H1 (cell line): ENCODE measurements around the gene PHF10. TPM values are rescaled to one million over a fixed set of nuclear protein-coding genes. Genes with fewer than 3 reads are reported as not detected.

Experiments
- CTCF ChIA-PET: fragments of 300-600 bp; sonication (Branson Sonifier 250); formaldehyde crosslinking; loops from one replicate; lab custom pipeline; 2021; ENCODE audit not compliant: partially characterized antibody; lab: Charles Lee
- POLR2A ChIA-PET: fragments of 300-600 bp; sonication (Branson Sonifier 250); formaldehyde crosslinking; loops from one replicate; lab custom pipeline; 2021; ENCODE audit warnings: inconsistent platforms; ENCODE audit not compliant: partially characterized antibody; lab: Charles Lee
- DNase-seq, 2 experiments: peaks; one replicate each; pipeline versions ENCODE4 v3.0.0 to v3.0.0-alpha.2; 2010 to 2022; ENCODE audit warnings: low spot score in 2 of 2, low read depth in 1 of 2, mixed read lengths in 1 of 2
- FAIRE-seq: peaks from 2 replicates; lab custom pipeline; 2011; peaks lifted over from hg19 to GRCh38; lab: Jason Lieb, UNC
- H2AFZ ChIP-seq: 2 replicates; pipeline ENCODE4 v1.8.1; 2012; ENCODE audit warnings: low read length, inconsistent platforms
- H2AK5ac ChIP-seq: 2 replicates; pipeline ENCODE4 v1.6.1; 2013; ENCODE audit warnings: low read depth, low read length
- H2BK120ac ChIP-seq: replicated peaks from 2 replicates; pipeline ENCODE3; 2013; ENCODE audit warnings: low read depth, low read length, inconsistent platforms
- H2BK12ac ChIP-seq: 2 replicates; pipeline ENCODE4 v1.6.1; 2013; ENCODE audit warnings: low read depth, low read length
- H2BK15ac ChIP-seq: 2 replicates; pipeline ENCODE4 v1.6.1; 2013; ENCODE audit warnings: low read length
- H2BK20ac ChIP-seq: 2 replicates; pipeline ENCODE4 v1.6.1; 2013; ENCODE audit warnings: low read length
- H2BK5ac ChIP-seq: 2 replicates; pipeline ENCODE4 v1.6.1; 2013; ENCODE audit warnings: low read depth, low read length
- H3K14ac ChIP-seq: 2 replicates; pipeline ENCODE4 v1.6.1; 2013; ENCODE audit warnings: inconsistent platforms; ENCODE audit not compliant: insufficient read length
- H3K18ac ChIP-seq: 2 replicates; pipeline ENCODE4 v1.6.1; 2013; ENCODE audit warnings: low read length; ENCODE audit errors: extremely low read depth
- H3K23ac ChIP-seq: 2 replicates; pipeline ENCODE4 v1.6.1; 2013; ENCODE audit warnings: inconsistent platforms; ENCODE audit not compliant: insufficient read length
- H3K23me2 ChIP-seq: 2 replicates; pipeline ENCODE4 v1.6.1; 2013; ENCODE audit warnings: low read depth, low read length
- H3K27ac ChIP-seq: 2 replicates; pipeline ENCODE4 v1.6.1; 2011; ENCODE audit warnings: low read depth, low read length, inconsistent platforms
- H3K27me3 ChIP-seq, 4 experiments: replicated peaks in 1 of 4; 1 replicate in 1 of 4; 2 replicates in 3 of 4; pipeline versions ENCODE4 v1.6.1 to v1.8.1; 2011 to 2013; ENCODE audit warnings: low read length in 3 of 4, mild to moderate bottlenecking in 3 of 4, inconsistent platforms in 2 of 4, mixed read lengths in 2 of 4, moderate library complexity in 1 of 4; ENCODE audit not compliant: control insufficient read depth in 3 of 4, insufficient read depth in 3 of 4; ENCODE audit errors: extremely low read depth in 1 of 4
- H3K36me3 ChIP-seq, 4 experiments: 2 replicates each; pipeline versions ENCODE4 v1.6.1 to v1.8.1; 2011 to 2013; ENCODE audit warnings: mild to moderate bottlenecking in 4 of 4, low read length in 3 of 4, moderate library complexity in 2 of 4, control low read depth in 1 of 4, inconsistent platforms in 1 of 4; ENCODE audit not compliant: insufficient read depth in 4 of 4, control insufficient read depth in 2 of 4
- H3K4ac ChIP-seq: replicated peaks from 2 replicates; pipeline ENCODE3; 2013; ENCODE audit warnings: low read length, low read depth, mixed read lengths, inconsistent platforms; ENCODE audit not compliant: insufficient read length
- H3K4me1 ChIP-seq, 4 experiments: replicated peaks in 1 of 4; 1 replicate in 1 of 4; 2 replicates in 3 of 4; pipeline versions ENCODE4 v1.6.1 to v1.8.1; 2011 to 2013; ENCODE audit warnings: low read length in 3 of 4, inconsistent platforms in 2 of 4, mixed read lengths in 1 of 4; ENCODE audit not compliant: insufficient read depth in 4 of 4, control insufficient read depth in 3 of 4
- H3K4me2 ChIP-seq, 2 experiments: 2 replicates each; pipeline versions ENCODE4 v1.6.1 to v1.8.1; 2011 to 2013; ENCODE audit warnings: low read depth in 2 of 2, low read length in 2 of 2, control low read depth in 1 of 2, inconsistent platforms in 1 of 2, mild to moderate bottlenecking in 1 of 2; ENCODE audit not compliant: insufficient read depth in 1 of 2
- H3K4me3 ChIP-seq, 4 experiments: fragments of 200-600, 300-600 bp in 1 of 4; sonication (generic), shearing (Covaris generic), sonication (Bioruptor Twin) in 1 of 4; 2 replicates each; pipeline versions ENCODE4 v1.5.1 to v1.8.1; 2011 to 2016; ENCODE audit warnings: low read length in 4 of 4, low read depth in 3 of 4, control low read depth in 2 of 4, inconsistent platforms in 2 of 4, mild to moderate bottlenecking in 2 of 4, mixed read lengths in 1 of 4, moderate library complexity in 1 of 4; ENCODE audit not compliant: insufficient read depth in 2 of 4; ENCODE audit errors: extremely low read depth in 1 of 4
- H3K56ac ChIP-seq: replicated peaks from 2 replicates; pipeline ENCODE3; 2013; ENCODE audit warnings: low read depth, mild to moderate bottlenecking, mixed read lengths, low read length, inconsistent platforms; ENCODE audit not compliant: insufficient read length
- H3K79me1 ChIP-seq: 2 replicates; pipeline ENCODE4 v1.6.1; 2013; ENCODE audit warnings: low read depth, low read length, control low read depth
- H3K79me2 ChIP-seq, 2 experiments: 2 replicates each; pipeline versions ENCODE4 v1.6.1 to v1.8.1; 2012 to 2013; ENCODE audit warnings: low read length in 2 of 2, mild to moderate bottlenecking in 2 of 2, inconsistent platforms in 1 of 2; ENCODE audit not compliant: insufficient read depth in 2 of 2, control insufficient read depth in 1 of 2
- H3K9ac ChIP-seq, 4 experiments: replicated peaks in 1 of 4; 1 replicate in 1 of 4; 2 replicates in 3 of 4; pipeline versions ENCODE4 v1.6.1 to v1.8.1; 2011 to 2013; ENCODE audit warnings: low read depth in 3 of 4, low read length in 3 of 4, control low read depth in 2 of 4, mild to moderate bottlenecking in 2 of 4, moderate library complexity in 2 of 4, inconsistent platforms in 1 of 4; ENCODE audit errors: extremely low read depth in 1 of 4
- H3K9me3 ChIP-seq, 2 experiments: 2 replicates each; pipeline versions ENCODE4 v1.6.1 to v1.8.1; 2012 to 2013; ENCODE audit warnings: mild to moderate bottlenecking in 2 of 2, moderate library complexity in 2 of 2, control low read depth in 1 of 2, inconsistent platforms in 1 of 2, low read depth in 1 of 2, low read length in 1 of 2, mixed read lengths in 1 of 2; ENCODE audit not compliant: insufficient read depth in 2 of 2
- H4K20me1 ChIP-seq, 2 experiments: replicated peaks in 1 of 2; 2 replicates each; pipeline versions ENCODE3 to v1.8.1; 2011 to 2013; ENCODE audit warnings: inconsistent platforms in 2 of 2, low read length in 2 of 2, mild to moderate bottlenecking in 1 of 2; ENCODE audit not compliant: insufficient read depth in 2 of 2, control insufficient read depth in 1 of 2
- H4K5ac ChIP-seq: 2 replicates; pipeline ENCODE4 v1.6.1; 2013; ENCODE audit warnings: low read length, low read depth, mixed read lengths, inconsistent platforms; ENCODE audit not compliant: insufficient read length
- H4K8ac ChIP-seq: 2 replicates; pipeline ENCODE4 v1.8.0; 2013; ENCODE audit warnings: mild to moderate bottlenecking, moderate library complexity, low read length, inconsistent platforms; ENCODE audit not compliant: insufficient read depth; ENCODE audit errors: extremely low read depth
- H4K91ac ChIP-seq: replicated peaks from 2 replicates; pipeline ENCODE3; 2013; ENCODE audit warnings: low read length, mixed read lengths, inconsistent platforms; ENCODE audit not compliant: insufficient read length
- BCL11A ChIP-seq, 2 experiments: IDR thresholded peaks; one replicate each; pipeline ENCODE4 v1.6.1; 2011; ENCODE audit warnings: low read depth in 2 of 2, low read length in 2 of 2, mild to moderate bottlenecking in 2 of 2
- CBX8 ChIP-seq: fragments of 300-800, 300-1000 bp; sonication (generic); IDR thresholded peaks from 2 replicates; pipeline ENCODE4 v1.7.1; 2016; ENCODE audit warnings: low read depth, low read length, borderline replicate concordance
- CEBPB ChIP-seq: IDR thresholded peaks from 2 replicates; pipeline ENCODE4 v1.6.1; 2012; ENCODE audit warnings: low read depth, low read length
- CHD1 ChIP-seq: IDR thresholded peaks from 2 replicates; pipeline ENCODE4 v1.6.1; 2012; ENCODE audit warnings: low read depth, low read length, improper control_type of control experiment
- CHD2 ChIP-seq: IDR thresholded peaks from 2 replicates; pipeline ENCODE4 v1.6.1; 2012; ENCODE audit warnings: low read length, improper control_type of control experiment
- HDAC6 ChIP-seq: IDR thresholded peaks from one replicate; pipeline ENCODE4 v1.7.1; 2012; ENCODE audit warnings: low read depth, mild to moderate bottlenecking, inconsistent platforms, low read length, moderate library complexity
- NANOG ChIP-seq: IDR thresholded peaks from 2 replicates; pipeline ENCODE4 v1.6.1; 2011; ENCODE audit warnings: low read length, low read depth, mild to moderate bottlenecking, inconsistent platforms; ENCODE audit not compliant: insufficient read depth, poor library complexity, severe bottlenecking
- SAP30 ChIP-seq: fragments of 300-600 bp; sonication (generic); IDR thresholded peaks from 2 replicates; pipeline ENCODE4 v1.7.1; 2012; ENCODE audit warnings: low read length, moderate library complexity, mild to moderate bottlenecking, inconsistent platforms; ENCODE audit not compliant: insufficient read depth, insufficient replicate concordance
- TAF1 ChIP-seq: IDR thresholded peaks from 2 replicates; pipeline ENCODE4 v1.6.1; 2011; ENCODE audit warnings: mild to moderate bottlenecking, low read depth, low read length
- WGBS, 2 experiments: shearing (Covaris generic) in 1 of 2; methylation state at CpG; one replicate each; pipeline versions ENCODE4 v1.1.6 to v1.1.7; 2013 to 2015; ENCODE audit warnings: low lambda C conversion rate in 2 of 2, mixed read lengths in 2 of 2, inconsistent platforms in 1 of 2, low coverage in 1 of 2, missing lambda C conversion rate in 1 of 2; ENCODE audit not compliant: insufficient replicate concordance in 2 of 2, insufficient coverage in 1 of 2, insufficient read length in 1 of 2; ENCODE audit errors: extremely low coverage in 1 of 2, missing lambda C conversion rate in 1 of 2; 5-methylcytosine and 5-hydroxymethylcytosine counted together
- polyA plus RNA-seq, 7 experiments: library from polyadenylated mRNA; depleted of rRNA in 3 of 7; stranded (reverse) in 5 of 7; unstranded in 2 of 7; fragments of >200 nt in 5 of 7; fragments of 200-250 nt in 2 of 7; gene quantifications; 1 replicate in 5 of 7; 2 replicates in 1 of 7; 4 replicates in 1 of 7; pipeline versions ENCODE4 v1.2.1 to v1.2.3, GENCODE V29; 2011 to 2013; ENCODE audit warnings: missing spikeins in 2 of 7, mixed read lengths in 2 of 7
- total RNA-seq: library from RNA; stranded (reverse); fragmentation: NEBNext Ultra II Directional; extraction: Animal tissue kit (Norgen Biotek cat#: 25700); gene quantifications from 2 replicates; pipeline ENCODE4 v1.2.1, GENCODE V29; 2021
- TF ChIP-seq, protein P1 (sequence below), 3 experiments: IDR thresholded peaks; 1 replicate in 2 of 3; 2 replicates in 1 of 3; pipeline versions ENCODE4 v1.5.1 to v1.6.1; 2011; ENCODE audit warnings: low read length in 3 of 3, mild to moderate bottlenecking in 3 of 3, inconsistent platforms in 2 of 3, low read depth in 1 of 3, moderate library complexity in 1 of 3; ENCODE audit not compliant: insufficient read depth in 1 of 3; ENCODE audit errors: control extremely low read depth in 1 of 3

Gene PHF10
- total and polyA plus RNA-seq, 2 of the 8 experiments (the other 6 are each of a cell fraction or from before 2014, with no cell fraction given), result 15.6 to 51.1 TPM

DNA sequence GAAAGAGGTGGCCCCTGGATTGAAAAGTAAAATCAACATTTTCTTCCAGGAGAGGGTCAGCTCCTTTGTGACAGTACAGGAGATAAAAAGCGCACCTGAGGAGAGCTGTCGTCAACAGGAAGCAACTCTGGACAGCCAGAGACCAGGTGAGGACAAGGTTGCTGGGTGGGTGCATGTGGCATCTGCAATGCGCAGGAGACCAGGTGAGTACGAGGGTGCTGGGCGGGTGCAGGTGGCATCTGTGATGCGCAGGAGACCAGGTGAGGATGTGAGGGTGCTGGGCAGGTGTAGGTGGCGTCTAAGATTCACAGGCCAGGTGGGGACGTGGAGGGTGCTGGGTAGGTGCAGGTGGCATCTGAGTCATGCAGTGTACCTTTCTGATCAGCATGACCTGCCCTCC, 60.8 kb downstream of the PHF10 start:
- 86% methylated on average over 8 of the region's 8 CpGs; no CpG with 5 or more reads in 1 of the 2 experiments for WGBS, 2 experiments
- Histone ChIP-seq H3K4me3 (no peak overlapping the region), H3K4me2 (no peak overlapping the region), H3K9ac (no peak overlapping the region), H2BK12ac (no peak overlapping the region), H3K36me3 (peaks cover 13 to 66% (median 47%) of the 10 kb centered on the region in 4 experiments), H3K4ac (no peak overlapping the region), H3K27me3 (no peaks in the 10 kb centered on the region), H3K79me1 (peaks cover 3% of the 10 kb centered on the region), H4K5ac (no peak overlapping the region), H2BK120ac (no peak overlapping the region), H3K9me3 (no peaks in the 10 kb centered on the region), H2AFZ (no peak overlapping the region), H3K23me2 (no peaks in the 10 kb centered on the region), H3K4me1 (no peaks in the 10 kb centered on the region), H3K79me2 (no peaks in the 10 kb centered on the region), H2AK5ac (no peak overlapping the region), H2BK20ac (no peak overlapping the region), H4K8ac (no peak overlapping the region), H2BK5ac (no peak overlapping the region), H3K14ac (no peak overlapping the region), H3K23ac (no peak overlapping the region), H3K56ac (no peak overlapping the region), H4K20me1 (peaks cover 9 to 16% of the 10 kb centered on the region in 2 experiments), H4K91ac (no peak overlapping the region), H3K27ac (no peak overlapping the region), H2BK15ac (no peak overlapping the region), H3K18ac (no peak overlapping the region)
- DNase-seq (peak in 1 of 2 experiments; percentile 33), FAIRE-seq (no peak)
- TF ChIP-seq CHD1, result no peak
- no peak for TF ChIP-seq TAF1
- TF ChIP-seq, protein P1, sequence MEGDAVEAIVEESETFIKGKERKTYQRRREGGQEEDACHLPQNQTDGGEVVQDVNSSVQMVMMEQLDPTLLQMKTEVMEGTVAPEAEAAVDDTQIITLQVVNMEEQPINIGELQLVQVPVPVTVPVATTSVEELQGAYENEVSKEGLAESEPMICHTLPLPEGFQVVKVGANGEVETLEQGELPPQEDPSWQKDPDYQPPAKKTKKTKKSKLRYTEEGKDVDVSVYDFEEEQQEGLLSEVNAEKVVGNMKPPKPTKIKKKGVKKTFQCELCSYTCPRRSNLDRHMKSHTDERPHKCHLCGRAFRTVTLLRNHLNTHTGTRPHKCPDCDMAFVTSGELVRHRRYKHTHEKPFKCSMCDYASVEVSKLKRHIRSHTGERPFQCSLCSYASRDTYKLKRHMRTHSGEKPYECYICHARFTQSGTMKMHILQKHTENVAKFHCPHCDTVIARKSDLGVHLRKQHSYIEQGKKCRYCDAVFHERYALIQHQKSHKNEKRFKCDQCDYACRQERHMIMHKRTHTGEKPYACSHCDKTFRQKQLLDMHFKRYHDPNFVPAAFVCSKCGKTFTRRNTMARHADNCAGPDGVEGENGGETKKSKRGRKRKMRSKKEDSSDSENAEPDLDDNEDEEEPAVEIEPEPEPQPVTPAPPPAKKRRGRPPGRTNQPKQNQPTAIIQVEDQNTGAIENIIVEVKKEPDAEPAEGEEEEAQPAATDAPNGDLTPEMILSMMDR (IDR thresholded peaks at IDR 0.05; ENCODE audit: control extremely low read depth in 1 of 3, insufficient read depth in 1 of 3, low read depth in 1 of 3, low read length in 3 of 3), result no peak
- no peak for TF ChIP-seq CHD2
- no peak for TF ChIP-seq HDAC6
- TF ChIP-seq SAP30, result no peak
- TF ChIP-seq BCL11A (IDR thresholded peaks at IDR 0.05; ENCODE audit: low read depth in 2 of 2, low read length in 2 of 2), result no peak
- TF ChIP-seq CEBPB, result no peak
- TF ChIP-seq CBX8, result no peak
- TF ChIP-seq NANOG, result no peak
- CTCF ChIA-PET, result no interaction called here
- POLR2A ChIA-PET, result no interaction called here
